Measurements from ENCODE around the gene SGTB.

The SGTB gene

GRCh38 chr5:65749956-65750355 is 28.0 kb upstream of the SGTB start:
- H3K4me3 ChIP-seq = no peak overlapping the region
- no peak overlapping the region for H3K27ac ChIP-seq
- no peak for DNase-seq (ENCODE audit: low spot score)
- no peak for TF ChIP-seq CTCF (IDR thresholded peaks at IDR 0.05)

GRCh38 chr5:65749221-65749844 is 27.4 kb upstream of the SGTB start:
- Histone ChIP-seq H3K27ac (no peak overlapping the region), H3K4me3 (no peak overlapping the region)
- TF ChIP-seq CTCF (IDR thresholded peaks at IDR 0.05) = no peak
- no peak for DNase-seq (ENCODE audit: low spot score)

- peak; percentile 35 for TF ChIP-seq CTCF (IDR thresholded peaks at IDR 0.05)
- no peak for DNase-seq (ENCODE audit: low spot score)
- Histone ChIP-seq H3K4me3 (no peak overlapping the region), H3K27ac (no peak overlapping the region)
Measured at GRCh38 chr5:65742565-65743231, 20.8 kb upstream of the SGTB start.

- no peak for DNase-seq (ENCODE audit: low spot score)
- Histone ChIP-seq H3K27ac (no peak overlapping the region), H3K4me3 (no peak overlapping the region)
- no peak for TF ChIP-seq CTCF (IDR thresholded peaks at IDR 0.05)
Measured at GRCh38 chr5:65739162-65739561, 17.3 kb upstream of the SGTB start.

GRCh38 chr5:65738305-65738704 is 16.4 kb upstream of the SGTB start:
- DNase-seq (ENCODE audit: low spot score) = no peak
- TF ChIP-seq CTCF (IDR thresholded peaks at IDR 0.05) = no peak
- Histone ChIP-seq H3K4me3 (no peak overlapping the region), H3K27ac (no peak overlapping the region)

- Histone ChIP-seq H3K4me3 (no peak overlapping the region), H3K27ac (no peak overlapping the region)
- TF ChIP-seq CTCF (IDR thresholded peaks at IDR 0.05) = no peak
- DNase-seq (ENCODE audit: low spot score) = no peak
Measured at GRCh38 chr5:65737842-65738241, 15.9 kb upstream of the SGTB start.

GRCh38 chr5:65736011-65736410 is 14.1 kb upstream of the SGTB start:
- no peak overlapping the region for H3K4me3 ChIP-seq
- no peak for TF ChIP-seq CTCF (IDR thresholded peaks at IDR 0.05)
- H3K27ac ChIP-seq = no peak overlapping the region
- no peak for DNase-seq (ENCODE audit: low spot score)

All from coronary artery (tissue), 2 donors.